OCI-LY7 (cell line): ENCODE measurements around the gene KRTAP3-3. TPM values are rescaled to one million over a fixed set of nuclear protein-coding genes. Genes with fewer than 3 reads are reported as not detected.

Source experiments
- BruUV-seq: library from RNA; stranded (reverse); fragments of 400-500 nt; replicated peaks from 2 replicates; lab custom pipeline; 2021; lab: Mats Ljungman, UMichigan
- CTCF ChIA-PET: fragments of 300-600 bp; sonication (Branson Sonifier 250); formaldehyde crosslinking; loops from one replicate; lab custom pipeline; 2022; ENCODE audit warnings: antibody characterized with exemption; ENCODE audit not compliant: unreplicated experiment; lab: Charles Lee
- POLR2A ChIA-PET: fragments of 300-600 bp; sonication (Branson Sonifier 250); formaldehyde crosslinking; loops from one replicate; lab custom pipeline; 2022; ENCODE audit warnings: antibody characterized with exemption; lab: Charles Lee
- DNase-seq: peaks from one replicate; pipeline ENCODE4 v3.0.0-alpha.2; 2015; ENCODE audit warnings: low spot score
- H2AFZ ChIP-seq: fragments of 200-600 bp; sonication (generic), shearing (Covaris generic); 2 replicates; pipeline ENCODE4 v1.6.1; 2014; ENCODE audit warnings: mild to moderate bottlenecking, antibody characterized with exemption, low read length, moderate library complexity
- H3K27ac ChIP-seq: fragments of 200-600 bp; sonication (generic); 2 replicates; pipeline ENCODE4 v1.5.1; 2014; ENCODE audit warnings: mixed run types, low read depth, mild to moderate bottlenecking, moderate library complexity, low read length, inconsistent platforms; ENCODE audit not compliant: poor library complexity, severe bottlenecking
- H3K36me3 ChIP-seq: fragments of 200-600 bp; sonication (generic); 2 replicates; pipeline ENCODE4 v1.6.1; 2014; ENCODE audit warnings: mild to moderate bottlenecking, antibody characterized with exemption, low read length, moderate library complexity, mixed read lengths; ENCODE audit not compliant: insufficient read depth
- H3K4me1 ChIP-seq: fragments of 200-600 bp; sonication (generic); 2 replicates; pipeline ENCODE4 v1.5.1; 2014; ENCODE audit warnings: mild to moderate bottlenecking, low read length; ENCODE audit not compliant: insufficient read depth, poor library complexity, severe bottlenecking
- H3K4me2 ChIP-seq: fragments of 200-600 bp; sonication (generic); 2 replicates; pipeline ENCODE4 v1.6.1; 2014; ENCODE audit warnings: mild to moderate bottlenecking, low read length
- H3K4me3 ChIP-seq: fragments of 200-600 bp; sonication (generic); 2 replicates; pipeline ENCODE4 v1.5.1; 2014; ENCODE audit warnings: mild to moderate bottlenecking, low read depth, low read length; ENCODE audit not compliant: poor library complexity, severe bottlenecking
- H3K79me2 ChIP-seq: fragments of 200-600 bp; sonication (generic); 2 replicates; pipeline ENCODE4 v1.6.1; 2016; ENCODE audit warnings: low read depth, mild to moderate bottlenecking, low read length, moderate library complexity, mixed read lengths; ENCODE audit not compliant: insufficient read depth
- H3K9me2 ChIP-seq: fragments of 200-600 bp; sonication (generic); 2 replicates; pipeline ENCODE4 v1.6.1; 2016; ENCODE audit warnings: mild to moderate bottlenecking, low read length, mixed read lengths; ENCODE audit not compliant: insufficient read depth
- H3K9me3 ChIP-seq: fragments of 200-600 bp; sonication (generic); 2 replicates; pipeline ENCODE4 v1.6.1; 2014; ENCODE audit warnings: mild to moderate bottlenecking, mixed run types, low read length, mixed read lengths
- H4K20me1 ChIP-seq: fragments of 200-600 bp; sonication (generic); 2 replicates; pipeline ENCODE4 v1.6.1; 2014; ENCODE audit warnings: mild to moderate bottlenecking, antibody characterized with exemption, low read length, moderate library complexity, mixed read lengths; ENCODE audit not compliant: insufficient read depth
- EZH2phosphoT487 ChIP-seq: fragments of 200-600 bp; sonication (generic); IDR thresholded peaks from 2 replicates; pipeline ENCODE4 v1.6.1; 2018; ENCODE audit warnings: low read depth, borderline replicate concordance, mild to moderate bottlenecking, mixed run types, antibody characterized with exemption, low read length, moderate library complexity, mixed read lengths
- intact Hi-C: fragments of 100-400 bp; cut with micrococcal nuclease; formaldehyde crosslinking; loops from one replicate; pipeline ENCODE4 v1.10.0; 2022; ENCODE audit not compliant: unreplicated experiment
- total RNA-seq, 2 experiments: library from RNA; depleted of rRNA in 1 of 2; stranded (reverse); fragments of >200 nt in 1 of 2; shearing (Covaris generic) in 1 of 2; gene quantifications; 2 replicates each; pipeline ENCODE4 v1.2.3, GENCODE V29; 2014 to 2022
- TF ChIP-seq, protein P1 (sequence below): fragments of 200-600 bp; sonication (generic); conservative IDR thresholded peaks from 2 replicates; pipeline ENCODE4 v1.5.1; 2014; ENCODE audit warnings: mild to moderate bottlenecking, antibody characterized with exemption, low read length, moderate library complexity, mixed read lengths

KRTAP3-3 gene
- total RNA-seq, 2 experiments from 2014 or later = not detected

DNA sequence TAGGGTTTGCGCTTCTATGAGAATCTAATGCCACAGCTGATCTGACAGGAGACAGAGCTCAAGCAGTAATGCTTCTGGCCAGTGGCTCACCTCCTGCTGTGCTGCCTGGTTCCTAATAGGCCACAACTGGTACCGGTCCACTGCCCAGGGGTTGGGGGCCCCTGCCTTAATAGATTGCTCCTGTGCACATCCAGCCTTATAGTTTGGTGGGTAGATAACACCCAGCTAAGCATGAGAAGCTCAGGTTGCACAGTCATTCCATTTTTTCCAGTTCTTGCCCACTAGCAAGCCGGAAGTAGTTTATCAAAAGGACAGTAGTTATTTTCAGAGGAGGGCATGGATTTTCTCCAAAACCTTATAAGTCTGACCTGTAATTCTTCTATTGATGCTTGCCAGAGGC lies 25.5 kb upstream of the KRTAP3-3 start:
- H3K36me3 ChIP-seq = no peaks in the 10 kb centered on the region
- ChIA-PET POLR2A (no interaction called here), CTCF (no interaction called here)
- H3K9me3 ChIP-seq = no peaks in the 10 kb centered on the region
- H3K27ac ChIP-seq = no peak overlapping the region
- H3K4me1 ChIP-seq = no peaks in the 10 kb centered on the region
- BruUV-seq = no TSS peak
- H3K4me3 ChIP-seq = no peak overlapping the region
- H2AFZ ChIP-seq = no peak overlapping the region
- H3K9me2 ChIP-seq = no peaks in the 10 kb centered on the region
- H3K4me2 ChIP-seq = no peak overlapping the region
- intact Hi-C loops = no loop called here
- H3K79me2 ChIP-seq = no peaks in the 10 kb centered on the region
- DNase-seq = no peak
- no peaks in the 10 kb centered on the region for H4K20me1 ChIP-seq
- TF ChIP-seq EZH2phosphoT487 = no peak
- TF ChIP-seq, protein P1, sequence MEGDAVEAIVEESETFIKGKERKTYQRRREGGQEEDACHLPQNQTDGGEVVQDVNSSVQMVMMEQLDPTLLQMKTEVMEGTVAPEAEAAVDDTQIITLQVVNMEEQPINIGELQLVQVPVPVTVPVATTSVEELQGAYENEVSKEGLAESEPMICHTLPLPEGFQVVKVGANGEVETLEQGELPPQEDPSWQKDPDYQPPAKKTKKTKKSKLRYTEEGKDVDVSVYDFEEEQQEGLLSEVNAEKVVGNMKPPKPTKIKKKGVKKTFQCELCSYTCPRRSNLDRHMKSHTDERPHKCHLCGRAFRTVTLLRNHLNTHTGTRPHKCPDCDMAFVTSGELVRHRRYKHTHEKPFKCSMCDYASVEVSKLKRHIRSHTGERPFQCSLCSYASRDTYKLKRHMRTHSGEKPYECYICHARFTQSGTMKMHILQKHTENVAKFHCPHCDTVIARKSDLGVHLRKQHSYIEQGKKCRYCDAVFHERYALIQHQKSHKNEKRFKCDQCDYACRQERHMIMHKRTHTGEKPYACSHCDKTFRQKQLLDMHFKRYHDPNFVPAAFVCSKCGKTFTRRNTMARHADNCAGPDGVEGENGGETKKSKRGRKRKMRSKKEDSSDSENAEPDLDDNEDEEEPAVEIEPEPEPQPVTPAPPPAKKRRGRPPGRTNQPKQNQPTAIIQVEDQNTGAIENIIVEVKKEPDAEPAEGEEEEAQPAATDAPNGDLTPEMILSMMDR = no peak

- Histone ChIP-seq H2AFZ (no peak overlapping the region), H3K36me3 (no peaks in the 10 kb centered on the region), H3K4me2 (no peak overlapping the region), H3K79me2 (no peaks in the 10 kb centered on the region), H3K4me1 (no peaks in the 10 kb centered on the region), H3K4me3 (no peak overlapping the region), H3K9me3 (no peaks in the 10 kb centered on the region), H3K27ac (no peak overlapping the region), H3K9me2 (no peaks in the 10 kb centered on the region), H4K20me1 (no peaks in the 10 kb centered on the region)
- TF ChIP-seq EZH2phosphoT487 = no peak
- TF ChIP-seq, protein P1 = no peak
- ChIA-PET POLR2A (no interaction called here), CTCF (no interaction called here)
- intact Hi-C loops = no loop called here
- DNase-seq = no peak
- no TSS peak for BruUV-seq
These were observed 24.6 kb upstream of the KRTAP3-3 start for GRCh38 chr17:41018541-41018940.

- H3K9me3 ChIP-seq = no peaks in the 10 kb centered on the region
- POLR2A ChIA-PET = no interaction called here
- intact Hi-C loops = no loop called here
- H3K79me2 ChIP-seq = no peaks in the 10 kb centered on the region
- no peak overlapping the region for H3K4me2 ChIP-seq
- no peaks in the 10 kb centered on the region for H3K4me1 ChIP-seq
- H3K27ac ChIP-seq = no peak overlapping the region
- H3K36me3 ChIP-seq = no peaks in the 10 kb centered on the region
- CTCF ChIA-PET = no interaction called here
- no peak for TF ChIP-seq EZH2phosphoT487
- TF ChIP-seq, protein P1 = no peak
- no TSS peak for BruUV-seq
- H4K20me1 ChIP-seq = no peaks in the 10 kb centered on the region
- DNase-seq = no peak
- H3K4me3 ChIP-seq = no peak overlapping the region
- no peak overlapping the region for H2AFZ ChIP-seq
- no peaks in the 10 kb centered on the region for H3K9me2 ChIP-seq
These were observed 22.7 kb upstream of the KRTAP3-3 start for GRCh38 chr17:41016578-41017215.
